Fibroblast of villous mesenchyme (primary cell): ENCODE measurements around the gene MRFAP1L1. TPM values are rescaled to one million over a fixed set of nuclear protein-coding genes. Genes with fewer than 3 reads are reported as not detected.

Experiments
- DNase-seq: peaks from one replicate; pipeline ENCODE4 v3.0.0-alpha.2; 2010; ENCODE audit warnings: low read depth
- H3K4me3 ChIP-seq: 2 replicates; pipeline ENCODE4 v1.5.1; 2011; ENCODE audit warnings: low read depth, mild to moderate bottlenecking, low read length
- total RNA-seq: library from RNA; depleted of rRNA; stranded (reverse); fragments of >200 nt; gene quantifications from 2 replicates; pipeline ENCODE4 v1.2.3, GENCODE V29; 2012
- TF ChIP-seq, protein P1 (sequence below): IDR thresholded peaks from 2 replicates; pipeline ENCODE4 v1.5.1; 2012; ENCODE audit warnings: low read depth, mild to moderate bottlenecking, low read length; ENCODE audit not compliant: insufficient read depth

The MRFAP1L1 gene
- total RNA-seq, 1 donor, result 42.7 TPM

DNA sequence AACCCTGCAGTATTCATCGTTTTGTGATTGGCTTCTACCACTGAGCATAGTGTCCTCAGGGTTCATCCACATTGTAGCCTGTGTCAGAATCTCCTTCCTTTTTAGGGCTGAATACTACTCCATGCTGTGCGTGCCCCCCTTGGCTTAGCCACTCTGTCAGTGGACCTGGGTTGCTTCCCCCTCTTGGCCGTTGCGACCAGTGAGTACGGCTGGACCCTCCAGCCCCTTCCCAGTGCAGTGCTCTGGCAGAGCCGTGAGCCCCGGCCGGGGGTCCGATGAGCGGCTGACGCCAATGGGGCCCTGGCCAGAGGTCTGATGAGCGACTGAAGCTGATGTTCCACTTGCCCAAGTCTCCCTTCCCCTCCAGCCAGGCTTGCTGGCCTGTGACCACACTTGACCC is 13.2 kb upstream of the MRFAP1L1 start:
- no peak for DNase-seq
- TF ChIP-seq, protein P1, sequence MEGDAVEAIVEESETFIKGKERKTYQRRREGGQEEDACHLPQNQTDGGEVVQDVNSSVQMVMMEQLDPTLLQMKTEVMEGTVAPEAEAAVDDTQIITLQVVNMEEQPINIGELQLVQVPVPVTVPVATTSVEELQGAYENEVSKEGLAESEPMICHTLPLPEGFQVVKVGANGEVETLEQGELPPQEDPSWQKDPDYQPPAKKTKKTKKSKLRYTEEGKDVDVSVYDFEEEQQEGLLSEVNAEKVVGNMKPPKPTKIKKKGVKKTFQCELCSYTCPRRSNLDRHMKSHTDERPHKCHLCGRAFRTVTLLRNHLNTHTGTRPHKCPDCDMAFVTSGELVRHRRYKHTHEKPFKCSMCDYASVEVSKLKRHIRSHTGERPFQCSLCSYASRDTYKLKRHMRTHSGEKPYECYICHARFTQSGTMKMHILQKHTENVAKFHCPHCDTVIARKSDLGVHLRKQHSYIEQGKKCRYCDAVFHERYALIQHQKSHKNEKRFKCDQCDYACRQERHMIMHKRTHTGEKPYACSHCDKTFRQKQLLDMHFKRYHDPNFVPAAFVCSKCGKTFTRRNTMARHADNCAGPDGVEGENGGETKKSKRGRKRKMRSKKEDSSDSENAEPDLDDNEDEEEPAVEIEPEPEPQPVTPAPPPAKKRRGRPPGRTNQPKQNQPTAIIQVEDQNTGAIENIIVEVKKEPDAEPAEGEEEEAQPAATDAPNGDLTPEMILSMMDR, result no peak
- no peak overlapping the region for H3K4me3 ChIP-seq

DNA sequence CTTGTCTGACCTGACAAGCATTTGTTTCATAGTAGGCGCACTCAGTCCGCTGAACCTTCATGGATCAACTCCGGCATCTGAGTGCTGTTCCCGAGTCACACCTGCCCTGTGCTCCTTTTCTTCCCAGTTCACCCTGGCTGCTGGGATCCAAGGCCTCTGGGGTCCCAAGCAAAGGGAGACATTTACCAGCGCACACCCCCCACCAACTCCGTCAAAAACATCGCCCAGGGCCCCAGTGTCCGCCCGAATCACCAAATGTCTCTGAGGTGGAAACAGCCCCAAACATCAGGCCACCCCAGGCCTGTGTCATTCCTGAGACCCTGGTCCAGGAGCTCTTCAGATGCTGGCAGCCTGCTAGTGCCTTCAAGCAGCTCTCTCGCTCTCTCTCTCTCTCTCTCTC is 11.5 kb upstream of the MRFAP1L1 start:
- TF ChIP-seq, protein P1, result no peak
- no peak for DNase-seq
- H3K4me3 ChIP-seq, result no peak overlapping the region

DNA sequence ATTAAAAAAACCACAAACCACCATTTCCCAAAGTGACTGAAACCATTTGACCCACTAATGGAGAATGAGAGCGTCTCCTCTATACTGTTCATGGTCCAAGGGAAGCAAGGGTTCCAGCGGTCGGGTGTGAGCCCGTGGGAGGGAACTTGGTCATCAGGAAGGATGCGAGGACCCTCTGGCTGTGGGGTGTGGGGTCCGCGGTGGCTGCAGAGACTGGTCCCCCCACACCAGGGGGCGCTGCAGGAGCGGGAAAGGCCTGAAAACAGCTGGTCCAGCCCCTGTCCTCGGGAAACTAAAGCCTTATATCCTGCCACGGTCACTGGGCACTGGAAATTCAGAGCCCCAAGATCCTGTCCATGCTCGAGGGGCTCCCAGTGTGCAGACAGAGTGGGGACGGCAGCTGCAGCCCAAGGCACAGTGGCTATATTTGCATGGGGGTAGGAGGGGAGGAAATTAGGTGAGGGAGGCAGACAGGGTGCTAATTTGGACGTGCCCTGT is 10.6 kb upstream of the MRFAP1L1 start:
- TF ChIP-seq, protein P1, result peak; percentile 97
- DNase-seq, result peak; percentile 77
- peak overlapping the region; percentile 12 for H3K4me3 ChIP-seq

DNA sequence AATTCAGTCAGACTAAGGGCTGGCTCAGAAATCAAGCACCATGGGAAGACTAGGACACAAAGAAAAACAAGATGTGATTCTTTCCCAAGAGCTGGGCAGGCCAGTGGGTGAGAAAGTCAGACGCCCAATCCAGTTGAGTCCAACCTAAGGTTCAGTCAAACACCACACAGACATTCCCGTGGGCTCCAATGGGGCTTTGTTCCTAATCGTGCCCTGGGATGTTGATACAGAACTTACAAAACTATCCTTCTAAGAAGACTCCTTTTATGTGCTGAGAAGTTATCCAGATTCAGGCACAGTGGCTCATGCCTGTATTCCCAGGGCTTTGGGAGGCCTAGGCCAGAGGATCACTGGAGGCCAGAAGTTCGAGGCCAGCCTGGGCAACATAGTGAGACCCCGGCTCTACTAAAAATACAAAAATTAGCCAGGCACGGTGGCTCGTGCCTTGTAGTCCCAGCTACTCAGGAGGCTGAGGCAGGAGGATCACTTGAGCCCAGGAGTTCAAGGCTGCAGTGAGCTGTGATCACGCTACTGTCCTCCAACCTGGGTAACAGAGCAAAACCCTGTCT is 10.0 kb upstream of the MRFAP1L1 start:
- no peak for DNase-seq
- no peak overlapping the region for H3K4me3 ChIP-seq
- TF ChIP-seq, protein P1, result no peak

DNA sequence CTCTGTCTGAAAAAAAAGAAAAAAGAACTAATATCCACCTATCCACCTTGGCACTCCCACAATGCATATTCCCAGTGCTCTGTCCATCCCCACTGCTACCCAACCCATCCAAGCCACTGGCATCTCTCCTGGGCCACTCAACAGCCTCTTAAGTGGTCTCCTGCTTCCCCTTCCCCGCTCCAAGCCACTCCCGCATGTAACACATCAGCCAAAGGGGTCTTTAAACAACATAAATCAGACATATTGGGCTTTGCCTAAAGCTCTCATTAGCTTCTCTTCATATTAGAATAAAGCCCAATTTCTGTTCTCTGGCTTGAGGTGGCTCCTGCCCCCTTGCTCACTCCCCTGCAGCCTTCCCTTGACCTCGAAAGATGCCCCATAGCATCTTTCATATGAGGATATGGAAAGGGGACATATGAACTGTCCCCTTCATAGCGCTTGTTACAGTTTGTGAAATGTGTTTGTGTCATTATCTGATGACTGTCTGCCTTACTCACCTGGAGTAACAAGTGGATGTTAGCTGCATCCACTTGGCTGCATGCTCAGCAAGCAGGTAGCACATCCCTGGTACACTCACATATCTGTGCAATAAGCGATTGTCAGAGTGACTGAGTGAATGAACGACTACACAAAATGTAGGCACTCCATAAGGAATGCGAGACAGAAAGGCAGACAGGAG is 9.4 kb upstream of the MRFAP1L1 start:
- H3K4me3 ChIP-seq, result no peak overlapping the region
- TF ChIP-seq, protein P1, result no peak

DNA sequence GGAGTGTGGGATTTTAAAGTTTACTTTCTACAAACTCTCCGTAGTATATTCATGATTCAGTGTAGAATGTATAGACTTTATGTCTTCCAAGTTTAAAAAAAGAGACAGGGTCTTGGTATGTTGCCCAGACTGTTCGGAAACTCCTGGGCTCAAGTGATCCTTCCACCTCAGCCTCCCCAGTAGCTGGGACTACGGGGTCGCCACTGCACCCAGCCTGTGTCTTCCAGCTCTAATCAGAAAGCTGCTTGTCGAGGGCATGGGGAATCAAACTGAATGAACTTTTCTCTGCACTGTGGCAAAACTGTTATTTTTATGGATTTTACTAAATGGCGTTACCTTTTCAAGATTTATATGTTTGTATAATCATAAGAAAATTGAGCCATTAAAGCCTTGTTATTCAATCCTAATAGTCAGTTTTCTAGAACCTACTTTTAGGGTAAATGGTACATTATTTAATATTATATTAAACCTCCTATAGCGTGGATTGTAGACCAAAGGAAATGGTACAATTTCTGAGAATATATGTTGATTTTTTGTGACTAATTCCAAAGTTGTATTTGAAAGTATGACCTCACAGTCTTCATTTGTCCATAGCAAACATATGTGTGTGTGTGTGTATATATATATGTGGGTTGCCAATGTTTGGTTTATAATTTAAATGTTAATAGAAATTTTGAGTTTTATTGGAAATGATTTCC is 7.4 kb upstream of the MRFAP1L1 start:
- DNase-seq, result peak; percentile 19
- peak overlapping the region; percentile 87 for H3K4me3 ChIP-seq
- TF ChIP-seq, protein P1, result no peak

More for the DNA sequence above, 9.4 kb upstream of the MRFAP1L1 start:
- DNase-seq, result no peak
